Lower leg skin (tissue), 3 donors: ENCODE measurements around the gene DHX32.
"Not testable (repeated sequence)": the region's sequence is repeated elsewhere in the genome, so short reads cannot be mapped to it uniquely, and the experiment has no call there.

ENCODE experiments used
- POLR2A ChIP-seq, 2 donors: fragments of 450-650 bp; IDR thresholded peaks; one replicate each; pipeline ENCODE4 v1.6.1; 2016 to 2017; ENCODE audit warnings: antibody characterized with exemption in 2 of 2, mild to moderate bottlenecking in 1 of 2, moderate library complexity in 1 of 2
- TF ChIP-seq, protein P1 (sequence below), 3 donors: fragments of 450-650 bp; IDR thresholded peaks; one replicate each; pipeline ENCODE4 v1.5.1; 2016; ENCODE audit warnings: antibody characterized with exemption in 3 of 3, mild to moderate bottlenecking in 3 of 3, moderate library complexity in 2 of 3

DNA sequence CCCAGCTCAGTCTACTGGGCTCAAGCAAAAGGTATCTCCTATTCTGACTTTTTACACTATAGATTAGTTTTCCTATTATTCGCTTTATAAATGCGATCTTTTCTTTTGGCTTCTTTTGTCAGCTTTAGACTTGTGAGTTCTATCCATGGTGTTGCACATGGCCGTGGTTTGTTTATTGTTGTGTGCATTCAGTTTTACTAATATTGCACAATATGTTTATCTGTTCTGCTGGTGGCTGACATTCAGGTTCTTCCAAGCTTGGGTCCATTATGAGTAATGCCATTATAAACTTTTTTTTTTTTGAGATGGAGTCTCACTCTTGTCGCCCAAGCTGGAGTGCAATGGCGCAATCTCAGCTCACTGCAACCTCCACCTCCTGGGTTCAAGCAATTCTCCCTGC is 46.2 kb upstream of the DHX32 start:
- TF ChIP-seq, protein P1, sequence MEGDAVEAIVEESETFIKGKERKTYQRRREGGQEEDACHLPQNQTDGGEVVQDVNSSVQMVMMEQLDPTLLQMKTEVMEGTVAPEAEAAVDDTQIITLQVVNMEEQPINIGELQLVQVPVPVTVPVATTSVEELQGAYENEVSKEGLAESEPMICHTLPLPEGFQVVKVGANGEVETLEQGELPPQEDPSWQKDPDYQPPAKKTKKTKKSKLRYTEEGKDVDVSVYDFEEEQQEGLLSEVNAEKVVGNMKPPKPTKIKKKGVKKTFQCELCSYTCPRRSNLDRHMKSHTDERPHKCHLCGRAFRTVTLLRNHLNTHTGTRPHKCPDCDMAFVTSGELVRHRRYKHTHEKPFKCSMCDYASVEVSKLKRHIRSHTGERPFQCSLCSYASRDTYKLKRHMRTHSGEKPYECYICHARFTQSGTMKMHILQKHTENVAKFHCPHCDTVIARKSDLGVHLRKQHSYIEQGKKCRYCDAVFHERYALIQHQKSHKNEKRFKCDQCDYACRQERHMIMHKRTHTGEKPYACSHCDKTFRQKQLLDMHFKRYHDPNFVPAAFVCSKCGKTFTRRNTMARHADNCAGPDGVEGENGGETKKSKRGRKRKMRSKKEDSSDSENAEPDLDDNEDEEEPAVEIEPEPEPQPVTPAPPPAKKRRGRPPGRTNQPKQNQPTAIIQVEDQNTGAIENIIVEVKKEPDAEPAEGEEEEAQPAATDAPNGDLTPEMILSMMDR (IDR thresholded peaks at IDR 0.05), result not testable (repeated sequence)
- not testable (repeated sequence) for TF ChIP-seq POLR2A (IDR thresholded peaks at IDR 0.05)
